ENCODE results near the gene ATP8B3.

The ATP8B3 gene

GRCh38 chr19:1848399-1849131 is 36.5 kb upstream of the ATP8B3 start, which contains the start of gene REXO1:
Gene REXO1 (minus strand): TSS chr19:1848483. CDS start chr19:1848358, 125 bp downstream.
- no peaks in the 10 kb centered on the region for H3K9me3 ChIP-seq (ENCODE audit: control insufficient read depth, low read length)
- no peaks in the 10 kb centered on the region for H3K27me3 ChIP-seq (ENCODE audit: control insufficient read depth, insufficient read depth, low read length)
- H3K36me3 ChIP-seq (ENCODE audit: control insufficient read depth, insufficient read depth, low read length), result no peaks in the 10 kb centered on the region
- H3K4me1 ChIP-seq (ENCODE audit: control insufficient read depth, insufficient read depth, low read length), result peaks cover 57% of the 10 kb centered on the region
- peak within 1 kb of the TSS; percentile 60 for H3K4me3 ChIP-seq (ENCODE audit: low read length)
- peak within 1 kb of the TSS; percentile 84 for H3K9ac ChIP-seq (ENCODE audit: low read length)

- Histone ChIP-seq H3K36me3 (ENCODE audit: control insufficient read depth, insufficient read depth, low read length) (no peaks in the 10 kb centered on the region), H3K9ac (ENCODE audit: low read length) (peak overlapping the region; percentile 84), H3K4me1 (ENCODE audit: control insufficient read depth, insufficient read depth, low read length) (peaks cover 50% of the 10 kb centered on the region), H3K27me3 (ENCODE audit: control insufficient read depth, insufficient read depth, low read length) (no peaks in the 10 kb centered on the region), H3K9me3 (ENCODE audit: control insufficient read depth, low read length) (no peaks in the 10 kb centered on the region), H3K4me3 (ENCODE audit: low read length) (peak overlapping the region; percentile 14)
Observed at GRCh38 chr19:1847684-1848398, 35.8 kb upstream of the ATP8B3 start.

- H3K27me3 ChIP-seq (ENCODE audit: control insufficient read depth, insufficient read depth, low read length), result no peaks in the 10 kb centered on the region
- peak overlapping the region; percentile 14 for H3K4me3 ChIP-seq (ENCODE audit: low read length)
- H3K36me3 ChIP-seq (ENCODE audit: control insufficient read depth, insufficient read depth, low read length), result no peaks in the 10 kb centered on the region
- peak overlapping the region; percentile 84 for H3K9ac ChIP-seq (ENCODE audit: low read length)
- H3K9me3 ChIP-seq (ENCODE audit: control insufficient read depth, low read length), result no peaks in the 10 kb centered on the region
- peaks cover 47% of the 10 kb centered on the region for H3K4me1 ChIP-seq (ENCODE audit: control insufficient read depth, insufficient read depth, low read length)
Observed at GRCh38 chr19:1847348-1847683, 35.2 kb upstream of the ATP8B3 start.

- Histone ChIP-seq H3K9ac (ENCODE audit: low read length) (peak overlapping the region; percentile 84), H3K27me3 (ENCODE audit: control insufficient read depth, insufficient read depth, low read length) (no peaks in the 10 kb centered on the region), H3K4me1 (ENCODE audit: control insufficient read depth, insufficient read depth, low read length) (peaks cover 44% of the 10 kb centered on the region), H3K9me3 (ENCODE audit: control insufficient read depth, low read length) (no peaks in the 10 kb centered on the region), H3K36me3 (ENCODE audit: control insufficient read depth, insufficient read depth, low read length) (no peaks in the 10 kb centered on the region), H3K4me3 (ENCODE audit: low read length) (peak overlapping the region; percentile 14)
Observed at GRCh38 chr19:1846517-1847204, 34.6 kb upstream of the ATP8B3 start.

GRCh38 chr19:1845642-1846041 is 33.6 kb upstream of the ATP8B3 start:
- Histone ChIP-seq H3K27me3 (ENCODE audit: control insufficient read depth, insufficient read depth, low read length) (no peaks in the 10 kb centered on the region), H3K4me1 (ENCODE audit: control insufficient read depth, insufficient read depth, low read length) (peaks cover 47% of the 10 kb centered on the region), H3K9ac (ENCODE audit: low read length) (no peak overlapping the region), H3K36me3 (ENCODE audit: control insufficient read depth, insufficient read depth, low read length) (no peaks in the 10 kb centered on the region), H3K4me3 (ENCODE audit: low read length) (no peak overlapping the region), H3K9me3 (ENCODE audit: control insufficient read depth, low read length) (no peaks in the 10 kb centered on the region)

GRCh38 chr19:1845125-1845515 is 33.0 kb upstream of the ATP8B3 start:
- no peak overlapping the region for H3K4me3 ChIP-seq (ENCODE audit: low read length)
- H3K9ac ChIP-seq (ENCODE audit: low read length), result peak overlapping the region; percentile 28
- no peaks in the 10 kb centered on the region for H3K27me3 ChIP-seq (ENCODE audit: control insufficient read depth, insufficient read depth, low read length)
- no peaks in the 10 kb centered on the region for H3K9me3 ChIP-seq (ENCODE audit: control insufficient read depth, low read length)
- no peaks in the 10 kb centered on the region for H3K36me3 ChIP-seq (ENCODE audit: control insufficient read depth, insufficient read depth, low read length)
- peaks cover 52% of the 10 kb centered on the region for H3K4me1 ChIP-seq (ENCODE audit: control insufficient read depth, insufficient read depth, low read length)

GRCh38 chr19:1844513-1845124 is 32.5 kb upstream of the ATP8B3 start:
- Histone ChIP-seq H3K9ac (ENCODE audit: low read length) (peak overlapping the region; percentile 28), H3K4me1 (ENCODE audit: control insufficient read depth, insufficient read depth, low read length) (peaks cover 57% of the 10 kb centered on the region), H3K9me3 (ENCODE audit: control insufficient read depth, low read length) (no peaks in the 10 kb centered on the region), H3K27me3 (ENCODE audit: control insufficient read depth, insufficient read depth, low read length) (no peaks in the 10 kb centered on the region), H3K4me3 (ENCODE audit: low read length) (no peak overlapping the region), H3K36me3 (ENCODE audit: control insufficient read depth, insufficient read depth, low read length) (no peaks in the 10 kb centered on the region)

- Histone ChIP-seq H3K36me3 (ENCODE audit: control insufficient read depth, insufficient read depth, low read length) (no peaks in the 10 kb centered on the region), H3K9me3 (ENCODE audit: control insufficient read depth, low read length) (no peaks in the 10 kb centered on the region), H3K4me1 (ENCODE audit: control insufficient read depth, insufficient read depth, low read length) (peaks cover 59% of the 10 kb centered on the region), H3K4me3 (ENCODE audit: low read length) (no peak overlapping the region), H3K9ac (ENCODE audit: low read length) (no peak overlapping the region), H3K27me3 (ENCODE audit: control insufficient read depth, insufficient read depth, low read length) (no peaks in the 10 kb centered on the region)
Observed at GRCh38 chr19:1843646-1844394, 31.7 kb upstream of the ATP8B3 start.

GRCh38 chr19:1843116-1843515 is 31.0 kb upstream of the ATP8B3 start:
- Histone ChIP-seq H3K9ac (ENCODE audit: low read length) (no peak overlapping the region), H3K27me3 (ENCODE audit: control insufficient read depth, insufficient read depth, low read length) (no peaks in the 10 kb centered on the region), H3K4me1 (ENCODE audit: control insufficient read depth, insufficient read depth, low read length) (peaks cover 62% of the 10 kb centered on the region), H3K4me3 (ENCODE audit: low read length) (no peak overlapping the region), H3K36me3 (ENCODE audit: control insufficient read depth, insufficient read depth, low read length) (no peaks in the 10 kb centered on the region), H3K9me3 (ENCODE audit: control insufficient read depth, low read length) (no peaks in the 10 kb centered on the region)

- no peaks in the 10 kb centered on the region for H3K36me3 ChIP-seq (ENCODE audit: control insufficient read depth, insufficient read depth, low read length)
- H3K9me3 ChIP-seq (ENCODE audit: control insufficient read depth, low read length), result no peaks in the 10 kb centered on the region
- no peak overlapping the region for H3K9ac ChIP-seq (ENCODE audit: low read length)
- no peaks in the 10 kb centered on the region for H3K27me3 ChIP-seq (ENCODE audit: control insufficient read depth, insufficient read depth, low read length)
- H3K4me1 ChIP-seq (ENCODE audit: control insufficient read depth, insufficient read depth, low read length), result peaks cover 60% of the 10 kb centered on the region
- H3K4me3 ChIP-seq (ENCODE audit: low read length), result no peak overlapping the region
Observed at GRCh38 chr19:1841209-1841924, 29.3 kb upstream of the ATP8B3 start.

- Histone ChIP-seq H3K27me3 (ENCODE audit: control insufficient read depth, insufficient read depth, low read length) (no peaks in the 10 kb centered on the region), H3K4me1 (ENCODE audit: control insufficient read depth, insufficient read depth, low read length) (peaks cover 54% of the 10 kb centered on the region), H3K36me3 (ENCODE audit: control insufficient read depth, insufficient read depth, low read length) (no peaks in the 10 kb centered on the region), H3K9me3 (ENCODE audit: control insufficient read depth, low read length) (no peaks in the 10 kb centered on the region), H3K4me3 (ENCODE audit: low read length) (no peak overlapping the region), H3K9ac (ENCODE audit: low read length) (no peak overlapping the region)
Observed at GRCh38 chr19:1840541-1841115, 28.6 kb upstream of the ATP8B3 start.
